Activated T-cell treated with anti-CD3 and anti-CD28 coated beads, Interleukin-2, amount 50 U/mL, for 1 hour (primary cell): ENCODE data around the gene ZNF669.
"Not testable (repeated sequence)": the region's sequence is repeated elsewhere in the genome, so short reads cannot be mapped to it uniquely, and the experiment has no call there.

Source experiments
- DNase-seq: peaks from one replicate; pipeline ENCODE4 v3.0.0-alpha.2; 2020

Gene ZNF669

GRCh38 chr1:247103859-247104591 is at the start of gene ZNF669:
Gene ZNF669 (minus strand): TSS chr1:247104356. CDS start chr1:247104199, 157 bp downstream.
- DNase-seq = peak; percentile 89

DNA sequence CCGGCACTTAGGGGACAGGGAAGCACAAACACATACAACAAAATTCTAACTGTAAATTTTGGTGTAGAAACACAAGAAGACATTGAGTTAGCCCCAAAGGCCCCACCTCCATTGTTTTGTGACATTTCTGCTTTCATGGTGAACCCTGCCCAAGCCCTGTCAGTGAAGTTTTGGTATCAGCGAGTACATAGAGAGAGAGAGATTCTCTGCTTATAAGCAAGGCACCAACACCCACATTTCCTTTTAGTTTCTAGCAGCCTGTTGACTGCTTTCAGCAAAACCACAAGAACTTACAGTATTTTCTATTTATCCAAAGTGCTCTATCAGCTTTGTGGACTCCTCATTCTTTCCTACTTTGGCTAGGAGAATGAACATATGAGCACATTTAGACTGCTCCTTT is 43.6 kb upstream of the ZNF669 start:
- no peak for DNase-seq

GRCh38 chr1:247147120-247147519 is 43.0 kb upstream of the ZNF669 start:
- DNase-seq = not testable (repeated sequence)

GRCh38 chr1:247146671-247147070 is 42.5 kb upstream of the ZNF669 start:
- DNase-seq = no peak

DNA sequence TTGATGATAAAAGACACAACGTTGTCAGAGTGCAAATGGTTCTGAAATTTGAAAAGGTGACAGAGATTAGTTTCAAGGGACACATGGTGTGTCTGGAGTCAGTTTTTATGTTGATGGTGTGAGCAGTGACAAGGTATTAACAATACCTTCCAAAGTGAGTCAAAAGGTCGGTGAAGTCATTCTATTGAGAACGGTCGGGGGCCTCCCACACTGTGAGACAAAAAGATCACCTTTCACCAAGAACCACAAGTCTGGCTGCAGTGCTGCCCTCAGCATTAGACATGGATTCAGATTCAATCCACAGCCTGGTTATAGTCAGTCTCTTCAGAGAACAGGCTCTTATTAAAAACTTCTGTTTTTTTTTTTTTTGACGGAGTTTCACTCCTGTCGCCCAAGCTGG is 41.1 kb upstream of the ZNF669 start:
- no peak for DNase-seq

DNA sequence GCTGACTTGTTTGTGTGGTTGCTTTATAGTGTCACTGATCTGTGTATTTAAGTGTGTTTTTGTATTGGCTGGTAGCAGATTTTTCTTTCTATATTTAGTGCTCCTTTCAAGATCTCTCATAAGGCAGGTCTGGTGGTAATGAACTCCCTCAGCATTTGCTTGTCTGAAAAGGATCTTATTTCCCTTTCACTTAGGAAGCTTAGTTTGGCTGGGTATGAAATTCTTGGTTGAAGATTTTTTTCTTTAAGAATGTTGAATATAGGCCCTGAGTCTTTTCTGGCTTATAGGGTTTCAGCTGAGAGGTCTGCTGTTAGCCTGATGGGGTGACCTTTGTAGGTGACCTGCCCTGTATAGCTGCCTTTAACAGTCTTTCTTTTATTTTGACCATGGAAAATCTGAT is 35.4 kb upstream of the ZNF669 start:
- DNase-seq = not testable (repeated sequence)

DNA sequence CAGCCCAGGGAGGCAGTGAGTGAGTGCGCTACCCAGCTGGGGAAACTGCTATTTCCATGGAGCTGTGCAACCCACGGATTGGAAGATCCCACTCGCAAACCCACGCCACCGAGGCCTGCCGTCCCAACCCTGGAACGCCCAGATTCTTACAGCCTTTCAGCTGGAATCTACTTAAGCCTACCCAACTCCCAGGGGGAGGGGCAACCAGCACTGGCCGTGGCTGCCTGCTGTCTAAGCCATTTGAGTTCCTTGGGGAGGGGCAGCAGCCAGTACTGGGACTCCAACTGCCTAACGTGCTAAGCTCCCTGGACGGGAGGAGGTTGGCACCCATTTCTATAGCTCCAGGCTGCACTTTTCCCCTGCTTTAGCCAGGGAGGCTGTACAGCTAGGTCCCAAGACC is 27.1 kb upstream of the ZNF669 start:
- DNase-seq = no peak

DNA sequence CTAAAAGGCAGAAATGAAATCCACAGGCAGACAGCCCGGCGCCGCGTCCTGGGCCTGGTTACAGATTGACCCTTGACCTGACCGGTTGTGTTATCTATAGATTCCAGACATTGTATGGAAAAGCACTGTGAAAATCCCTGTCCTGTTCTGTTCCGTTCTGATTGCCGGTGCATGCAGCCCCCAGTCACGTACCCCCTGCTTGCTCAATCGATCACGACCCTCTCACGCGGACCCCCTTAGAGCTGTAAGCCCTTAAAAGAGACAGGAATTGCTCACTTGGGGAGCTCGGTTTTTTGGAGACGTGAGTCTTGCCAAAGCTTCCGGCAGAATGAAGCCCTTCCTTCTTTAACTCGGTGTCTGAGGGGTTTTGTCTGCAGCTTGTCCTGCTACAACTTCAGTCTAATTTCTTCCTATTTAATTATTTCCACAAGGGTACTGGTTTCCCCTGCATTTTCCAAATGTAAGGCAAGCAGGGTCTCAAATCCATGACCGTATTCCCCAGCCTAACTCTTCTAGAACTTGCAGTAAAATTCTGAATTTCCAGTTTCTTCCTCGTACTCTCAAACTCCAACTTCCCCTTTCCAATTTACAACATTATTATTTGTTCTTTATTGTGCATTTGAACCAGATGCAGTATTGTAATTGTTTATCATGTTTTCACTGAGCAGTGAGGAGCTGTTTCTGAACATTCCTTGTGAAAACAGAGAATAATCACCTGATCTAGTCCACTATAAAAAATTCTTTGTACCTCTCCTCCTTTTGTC is 23.5 kb upstream of the ZNF669 start:
- DNase-seq = not testable (repeated sequence)

GRCh38 chr1:247126601-247127000 is 22.4 kb upstream of the ZNF669 start:
- DNase-seq = not testable (repeated sequence)

GRCh38 chr1:247126166-247126565 is 22.0 kb upstream of the ZNF669 start:
- not testable (repeated sequence) for DNase-seq

GRCh38 chr1:247121382-247121781 is 17.2 kb upstream of the ZNF669 start:
- no peak for DNase-seq

- not testable (repeated sequence) for DNase-seq
These were observed 16.2 kb upstream of the ZNF669 start for GRCh38 chr1:247120408-247120668.

DNA sequence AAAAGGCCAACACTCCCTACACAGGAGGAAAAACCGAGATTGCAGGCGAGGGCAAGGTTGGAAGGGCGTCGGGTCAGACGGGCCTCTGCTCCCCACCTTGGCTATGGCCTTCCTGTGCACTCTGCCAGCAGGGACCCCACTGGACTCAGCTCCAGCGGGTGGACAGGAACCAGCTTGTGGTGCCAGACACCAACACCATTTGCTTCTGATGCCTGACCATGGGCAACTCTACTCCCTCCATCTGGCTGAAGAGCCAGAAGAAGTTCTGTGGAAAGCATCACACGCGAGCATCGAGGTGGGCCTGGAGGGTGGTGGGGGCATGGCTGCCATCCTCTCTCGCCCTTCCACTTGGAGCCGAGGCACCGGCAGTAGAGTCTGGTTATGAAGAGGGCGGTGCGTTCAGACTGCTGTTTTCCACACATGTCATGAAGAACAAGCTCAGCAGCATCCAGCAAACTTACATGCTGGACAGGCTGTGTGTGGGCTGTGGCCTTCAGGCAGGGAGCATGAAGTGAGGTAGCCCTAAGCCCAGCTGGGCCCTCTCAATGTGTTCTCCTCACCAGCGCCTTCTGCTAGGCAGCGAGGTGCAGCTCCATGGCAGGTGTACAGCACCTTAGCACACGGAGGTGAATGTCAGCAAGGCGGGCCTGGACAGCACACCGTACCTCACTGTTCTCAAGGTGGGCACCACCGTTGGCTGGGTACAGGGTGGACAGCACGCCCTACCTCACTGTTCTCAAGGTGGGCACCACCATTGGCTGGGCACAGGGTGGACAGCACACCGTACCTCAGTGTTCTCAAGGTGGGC is 15.6 kb upstream of the ZNF669 start:
- no peak for DNase-seq

DNA sequence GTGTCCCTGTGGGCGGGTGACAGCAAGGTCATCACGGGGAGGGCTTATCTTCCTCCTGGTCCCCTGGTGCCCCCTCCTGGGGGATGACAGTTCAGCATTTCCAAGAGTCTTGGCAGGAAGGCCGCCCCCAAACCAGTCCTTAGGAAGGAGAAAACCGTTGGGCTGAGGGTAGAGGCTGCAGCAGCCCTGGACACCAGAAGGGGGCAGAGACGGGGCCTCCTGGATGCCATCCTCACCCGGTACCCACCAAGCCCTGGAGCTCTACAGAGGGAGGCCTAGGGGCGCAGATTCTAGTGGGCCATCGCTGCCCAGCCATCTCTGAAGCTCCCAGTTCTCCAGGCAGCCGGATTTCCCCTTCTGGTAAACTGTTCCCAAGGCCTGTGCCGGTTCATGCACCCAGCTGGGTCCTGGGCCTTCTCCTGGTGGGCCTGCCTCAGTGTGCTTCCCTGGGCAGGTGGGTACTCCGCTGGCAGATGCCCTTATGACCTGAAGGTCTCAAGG is 14.8 kb upstream of the ZNF669 start:
- DNase-seq = no peak

- no peak for DNase-seq
These were observed 11.4 kb upstream of the ZNF669 start for GRCh38 chr1:247115545-247115944.

GRCh38 chr1:247115141-247115510 is 11.0 kb upstream of the ZNF669 start:
- no peak for DNase-seq

DNA sequence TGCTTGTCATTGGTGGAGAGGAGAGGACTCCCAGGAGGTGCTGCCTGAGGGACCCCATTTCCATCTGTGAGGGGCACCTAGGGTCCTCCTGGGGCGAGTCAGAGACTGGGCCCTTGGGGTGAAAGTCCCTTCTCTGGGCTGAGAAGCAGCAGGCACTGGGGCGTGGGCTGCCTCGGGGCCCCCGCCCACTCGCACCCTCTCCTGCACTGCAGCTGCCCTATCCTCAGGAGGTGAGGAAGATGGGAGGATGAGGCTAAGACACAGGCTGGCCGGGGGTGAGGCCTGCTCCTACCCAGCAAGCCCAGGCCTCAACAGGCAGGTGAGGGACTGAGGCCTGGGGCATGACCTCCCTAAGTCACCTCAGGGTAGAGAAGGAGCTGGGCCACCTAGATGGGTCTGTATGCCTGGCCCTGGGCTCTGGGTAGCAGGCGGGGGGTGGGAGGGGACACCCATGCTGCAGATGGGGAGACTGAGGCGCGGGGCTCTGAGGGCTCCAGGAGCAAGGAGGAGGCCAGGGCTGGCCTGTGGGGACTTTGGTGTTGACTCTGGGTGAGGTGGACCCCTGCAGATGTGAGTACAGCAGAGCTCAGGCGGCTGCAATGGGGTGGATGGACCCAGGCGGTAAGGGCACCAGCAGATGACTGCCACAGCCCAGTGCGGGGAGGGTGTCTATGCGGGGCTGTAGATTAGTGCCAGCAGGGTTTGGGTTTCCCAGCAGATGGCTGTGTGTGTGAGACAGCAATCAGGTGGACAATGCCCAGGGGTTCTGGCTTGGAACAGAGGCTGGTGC is 10.4 kb upstream of the ZNF669 start:
- DNase-seq = no peak

DNA sequence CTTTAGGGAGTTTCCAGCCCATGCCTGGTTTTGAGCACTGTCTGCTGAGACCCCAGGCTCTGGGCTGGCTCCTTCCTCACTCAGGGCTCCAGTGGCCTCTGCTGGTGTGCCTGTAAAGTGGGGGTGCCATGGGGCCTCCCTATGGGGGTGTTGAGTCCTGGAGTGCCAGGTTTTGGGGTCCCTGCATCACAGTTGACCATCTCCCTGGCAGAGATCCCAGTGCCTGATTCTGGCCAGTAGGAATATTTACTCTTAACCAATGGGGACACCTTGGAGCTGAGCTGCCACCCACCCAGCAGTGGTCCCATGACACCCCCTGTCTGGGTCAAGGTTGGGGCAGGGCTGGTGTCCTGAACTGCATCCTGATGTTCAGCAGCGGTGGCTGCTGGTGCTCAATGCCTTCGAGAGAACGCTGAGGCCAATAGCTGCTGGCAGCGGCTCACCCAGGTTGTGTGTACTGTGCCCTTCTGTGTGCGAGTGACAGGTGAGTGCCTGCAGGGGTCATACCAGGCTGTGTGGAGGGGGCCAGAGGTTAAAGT is 9.6 kb upstream of the ZNF669 start:
- no peak for DNase-seq

DNA sequence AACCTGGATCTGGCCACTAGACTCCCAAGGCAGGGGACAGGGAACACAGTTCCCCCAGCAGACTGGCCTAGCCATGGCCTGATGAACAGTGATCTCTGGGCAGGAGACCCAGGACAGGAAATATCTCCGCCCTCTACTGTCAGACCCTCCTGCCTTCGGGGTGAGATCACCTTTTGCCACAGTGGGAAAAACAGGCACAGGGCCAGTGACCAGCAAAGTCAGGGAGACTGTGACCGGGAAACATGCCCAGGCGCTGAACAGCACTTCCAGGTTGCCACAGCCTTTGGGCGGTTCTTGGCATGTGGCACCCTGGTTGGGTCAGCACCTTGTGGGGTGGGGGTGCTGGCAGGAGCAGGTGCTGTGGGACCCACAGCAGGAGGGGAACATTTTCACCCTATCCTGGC is 8.9 kb upstream of the ZNF669 start:
- no peak for DNase-seq

DNA sequence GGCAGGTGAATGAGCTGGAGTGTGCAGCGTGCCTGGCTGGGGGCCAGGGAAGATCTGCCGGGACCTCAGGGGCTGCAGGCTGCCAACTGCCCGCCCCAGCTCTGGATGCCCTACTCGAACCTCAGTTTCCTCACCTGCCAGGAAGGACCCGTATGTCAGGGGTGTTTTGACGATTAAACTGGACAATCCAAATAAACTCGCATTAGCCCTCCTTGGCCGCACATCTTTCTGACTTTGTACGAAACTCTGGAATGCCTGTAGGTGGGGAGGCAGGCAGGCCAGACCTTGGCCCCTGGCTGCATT is 8.3 kb upstream of the ZNF669 start:
- no peak for DNase-seq

DNA sequence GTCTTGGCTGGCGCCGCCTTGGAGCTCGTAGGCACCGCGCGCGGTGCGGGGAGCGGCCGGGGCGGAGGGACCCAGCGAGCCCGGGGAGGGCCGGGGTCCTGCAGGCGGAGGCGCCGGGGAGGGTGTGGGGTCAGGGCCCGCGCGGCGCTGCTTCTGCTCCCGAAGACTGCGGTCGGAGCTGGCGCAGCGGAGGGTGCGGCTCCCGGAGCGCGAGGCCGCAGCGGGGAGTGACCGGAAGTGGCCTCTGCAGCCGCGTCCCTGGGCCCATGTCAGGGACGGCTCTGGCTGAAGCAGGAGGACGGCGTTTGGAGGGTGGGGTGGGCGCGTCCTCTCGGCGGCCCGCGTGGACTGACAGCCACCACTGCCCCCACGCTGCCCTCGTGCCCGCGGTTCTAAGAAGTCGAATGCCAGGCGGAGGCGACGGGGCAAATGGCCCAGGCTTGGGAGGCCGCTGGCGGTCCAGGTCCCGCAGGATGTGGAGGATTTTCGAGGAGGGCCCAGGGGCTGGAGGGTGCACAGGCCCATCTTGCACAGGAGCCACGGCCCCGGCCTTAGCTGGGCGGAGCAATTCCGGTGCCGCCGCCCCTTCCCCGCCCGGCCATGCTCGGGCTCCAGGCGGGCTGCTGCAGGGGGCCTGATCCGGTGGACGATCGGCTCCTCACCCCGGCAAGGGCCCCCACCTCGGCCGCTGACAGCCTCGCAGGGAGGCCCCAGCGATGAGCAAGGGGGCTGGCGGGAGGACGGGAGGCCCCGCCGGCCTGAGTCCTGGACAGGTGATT is 7.7 kb upstream of the ZNF669 start:
- DNase-seq = no peak

- DNase-seq = no peak
These were observed 7.1 kb upstream of the ZNF669 start for GRCh38 chr1:247111259-247111699.
